HG02884 (cell line): ENCODE data around the gene TWIST2.

Experiments used
- ATAC-seq: cut with Tn5 transposase; IDR thresholded peaks from one replicate; pipeline ENCODE4 v1.9.1; 2021; ENCODE audit warnings: mild to moderate bottlenecking, moderate library complexity; ENCODE audit not compliant: unreplicated experiment

TWIST2 gene

GRCh38 chr2:238872026-238872425 is 24.1 kb downstream of the TWIST2 start:
- no peak for ATAC-seq

GRCh38 chr2:238872628-238873380 is 24.9 kb downstream of the TWIST2 start:
- ATAC-seq, result no peak

GRCh38 chr2:238873381-238873801 is 25.5 kb downstream of the TWIST2 start:
- no peak for ATAC-seq

GRCh38 chr2:238873841-238874240 is 26.0 kb downstream of the TWIST2 start:
- no peak for ATAC-seq

- no peak for ATAC-seq
These were observed 26.6 kb downstream of the TWIST2 start for GRCh38 chr2:238874330-238875050.

- ATAC-seq, result no peak
These were observed 27.2 kb downstream of the TWIST2 start for GRCh38 chr2:238875101-238875470.

- ATAC-seq, result no peak
These were observed 27.8 kb downstream of the TWIST2 start for GRCh38 chr2:238875471-238876231.

GRCh38 chr2:238876232-238876630 is 28.3 kb downstream of the TWIST2 start:
- no peak for ATAC-seq

GRCh38 chr2:238878051-238878735 is 30.3 kb downstream of the TWIST2 start:
- no peak for ATAC-seq

- no peak for ATAC-seq
These were observed 31.2 kb downstream of the TWIST2 start for GRCh38 chr2:238879043-238879442.

- no peak for ATAC-seq
These were observed 31.9 kb downstream of the TWIST2 start for GRCh38 chr2:238879621-238880377.

GRCh38 chr2:238881353-238882081 is 33.6 kb downstream of the TWIST2 start:
- ATAC-seq, result no peak

- no peak for ATAC-seq
These were observed 34.3 kb downstream of the TWIST2 start for GRCh38 chr2:238882082-238882755.

GRCh38 chr2:238883421-238883901 is 35.6 kb downstream of the TWIST2 start:
- no peak for ATAC-seq

- no peak for ATAC-seq
These were observed 36.4 kb downstream of the TWIST2 start for GRCh38 chr2:238884122-238884811.

- no peak for ATAC-seq
These were observed 37.0 kb downstream of the TWIST2 start for GRCh38 chr2:238884812-238885408.

GRCh38 chr2:238886453-238887094 is 38.7 kb downstream of the TWIST2 start:
- no peak for ATAC-seq
